Endothelial cell of umbilical vein (primary cell): ENCODE data around the gene KCTD14. TPM values are rescaled to one million over a fixed set of nuclear protein-coding genes. Genes with fewer than 3 reads are reported as not detected.

Experiments
- BruUV-seq: library from RNA; stranded (reverse); fragments of 400-500 nt; replicated peaks from 2 replicates; lab custom pipeline; 2021; lab: Mats Ljungman, UMichigan
- CTCF ChIA-PET: fragments of 300-600, 350-600 bp; sonication (Branson Sonifier 250); formaldehyde crosslinking; loops from one replicate; lab custom pipeline; 2021; ENCODE audit warnings: antibody characterized with exemption, inconsistent platforms; lab: Charles Lee
- POLR2A ChIA-PET: fragments of 300-600, 350-600 bp; sonication (Branson Sonifier 250); formaldehyde crosslinking; loops from one replicate; lab custom pipeline; 2021; ENCODE audit warnings: antibody characterized with exemption, inconsistent platforms; lab: Charles Lee
- DNase-seq: peaks from one replicate; pipeline ENCODE4 v3.0.0-alpha.2; 2011; ENCODE audit warnings: low read depth, low spot score
- FAIRE-seq: peaks from 2 replicates; lab custom pipeline; 2011; peaks lifted over from hg19 to GRCh38; lab: Jason Lieb, UNC
- H2AFZ ChIP-seq: 2 replicates; pipeline ENCODE4 v1.6.0; 2012; ENCODE audit warnings: low read depth, low read length, control low read depth, inconsistent platforms
- H3K27ac ChIP-seq: 2 replicates; pipeline ENCODE4 v1.5.1; 2011; ENCODE audit warnings: low read depth, mild to moderate bottlenecking, control low read depth, low read length, moderate library complexity; ENCODE audit not compliant: insufficient read depth
- H3K27me3 ChIP-seq, 2 experiments: 2 replicates each; pipeline versions ENCODE4 v1.6.0 to v1.6.1; 2011; ENCODE audit warnings: low read length in 2 of 2, mixed read lengths in 1 of 2; ENCODE audit not compliant: control insufficient read depth in 2 of 2, insufficient read depth in 2 of 2
- H3K36me3 ChIP-seq, 2 experiments: 2 replicates in 1 of 2; 3 replicates in 1 of 2; pipeline ENCODE4 v1.5.1; 2011; ENCODE audit warnings: low read length in 2 of 2, mild to moderate bottlenecking in 1 of 2, moderate library complexity in 1 of 2; ENCODE audit not compliant: control insufficient read depth in 2 of 2, insufficient read depth in 2 of 2; ENCODE audit errors: extremely low read depth in 1 of 2
- H3K4me1 ChIP-seq: 3 replicates; pipeline ENCODE4 v1.5.1; 2011; ENCODE audit warnings: mild to moderate bottlenecking, low read length; ENCODE audit not compliant: control insufficient read depth, insufficient read depth; ENCODE audit errors: extremely low read depth
- H3K4me2 ChIP-seq: 2 replicates; pipeline ENCODE4 v1.6.1; 2011; ENCODE audit warnings: low read length, control low read depth, mixed read lengths; ENCODE audit not compliant: insufficient read depth
- H3K4me3 ChIP-seq, 3 experiments: fragments of 200-600 bp in 1 of 3; sonication (generic), shearing (Covaris generic) in 1 of 3; replicated peaks in 1 of 3; 2 replicates each; pipeline ENCODE4 v1.5.1; 2011 to 2016; ENCODE audit warnings: control low read depth in 3 of 3, low read length in 3 of 3, mild to moderate bottlenecking in 2 of 3, inconsistent platforms in 1 of 3, low read depth in 1 of 3, moderate library complexity in 1 of 3; ENCODE audit not compliant: insufficient read depth in 1 of 3
- H3K79me2 ChIP-seq: 2 replicates; pipeline ENCODE4 v1.6.0; 2012; ENCODE audit warnings: low read length, inconsistent platforms; ENCODE audit not compliant: control insufficient read depth, insufficient read depth
- H3K9ac ChIP-seq: replicated peaks from 2 replicates; pipeline ENCODE3; 2011; ENCODE audit warnings: low read length, control low read depth; ENCODE audit not compliant: insufficient read depth; ENCODE audit errors: extremely low read depth
- H3K9me1 ChIP-seq: replicated peaks from 3 replicates; pipeline ENCODE4 v1.6.0; 2011; ENCODE audit warnings: mild to moderate bottlenecking, low read length; ENCODE audit not compliant: control insufficient read depth, insufficient read depth; ENCODE audit errors: extremely low read depth
- H3K9me3 ChIP-seq: replicated peaks from 2 replicates; pipeline ENCODE4 v1.5.1; 2012; ENCODE audit warnings: low read length, inconsistent platforms; ENCODE audit not compliant: control insufficient read depth, insufficient read depth
- H4K20me1 ChIP-seq: replicated peaks from 2 replicates; pipeline ENCODE3; 2011; ENCODE audit warnings: mild to moderate bottlenecking, low read length; ENCODE audit not compliant: control insufficient read depth, insufficient read depth; ENCODE audit errors: extremely low read depth
- CTCF ChIP-seq, 2 donors: IDR thresholded peaks; 1 replicate in 1 of 2; 2 replicates in 1 of 2; pipeline ENCODE4 v1.5.1; 2011; ENCODE audit warnings: low read length in 2 of 2, mild to moderate bottlenecking in 2 of 2, moderate library complexity in 2 of 2, control low read depth in 1 of 2, inconsistent platforms in 1 of 2, low read depth in 1 of 2; ENCODE audit not compliant: insufficient read depth in 1 of 2; ENCODE audit errors: extremely low read depth in 1 of 2
- EZH2 ChIP-seq: IDR thresholded peaks from 2 replicates; pipeline ENCODE4 v1.6.1; 2012; ENCODE audit warnings: borderline replicate concordance, low read depth, mild to moderate bottlenecking, moderate library complexity, low read length, inconsistent platforms; ENCODE audit not compliant: severe bottlenecking
- FOS ChIP-seq: IDR thresholded peaks from 2 replicates; pipeline ENCODE4 v1.6.1; 2011; ENCODE audit warnings: mild to moderate bottlenecking, low read length, moderate library complexity, borderline replicate concordance; ENCODE audit not compliant: insufficient read depth
- GATA2 ChIP-seq: IDR thresholded peaks from 2 replicates; pipeline ENCODE4 v1.7.0; 2011; ENCODE audit warnings: low read depth, mild to moderate bottlenecking, moderate library complexity, mixed read lengths, low read length; ENCODE audit not compliant: insufficient read length, insufficient read depth
- JUN ChIP-seq: IDR thresholded peaks from 2 replicates; pipeline ENCODE4 v1.6.1; 2011; ENCODE audit warnings: borderline replicate concordance, low read depth; ENCODE audit not compliant: insufficient read length, insufficient read depth
- MAX ChIP-seq: IDR thresholded peaks from 2 replicates; pipeline ENCODE4 v1.6.1; 2011; ENCODE audit not compliant: insufficient read depth, insufficient read length
- MYC ChIP-seq: IDR thresholded peaks from one replicate; pipeline ENCODE4 v1.6.1; 2011; ENCODE audit warnings: mild to moderate bottlenecking, low read depth, low read length
- POLR2A ChIP-seq: IDR thresholded peaks from 2 replicates; pipeline ENCODE4 v1.6.1; 2012; ENCODE audit warnings: low read depth, mild to moderate bottlenecking, control low read depth, low read length
- POLR2AphosphoS5 ChIP-seq: IDR thresholded peaks from 2 replicates; pipeline ENCODE4 v1.6.1; 2012; ENCODE audit warnings: low read depth, mild to moderate bottlenecking, control low read depth, low read length, moderate library complexity; ENCODE audit not compliant: insufficient read depth
- dilution Hi-C: fragments of 300-500 bp; cut with MboI; formaldehyde crosslinking; loops from one replicate; pipeline ENCODE4 v1.15.0; 2019; ENCODE audit warnings: low sequenced_read_pairs; ENCODE audit not compliant: extremely low pct_ligation_motif_present
- intact Hi-C: fragments of 100-400 bp; cut with micrococcal nuclease; formaldehyde crosslinking; loops from one replicate; pipeline ENCODE4 v1.10.0; 2022
- polyA plus RNA-seq, 4 experiments: library from polyadenylated mRNA; depleted of rRNA in 3 of 4; stranded (reverse) in 3 of 4; unstranded in 1 of 4; fragments of >200 nt; gene quantifications; 2 replicates each; pipeline versions ENCODE4 v1.2.1 to v1.2.3, GENCODE V29; 2011 to 2012; ENCODE audit warnings: missing spikeins in 1 of 4
- total RNA-seq: library from RNA; stranded (reverse); gene quantifications from 2 replicates; pipeline ENCODE4 v1.2.3, GENCODE V29; 2021

KCTD14 gene
- total and polyA plus RNA-seq, 2 donors (not counting 3 experiments of a cell fraction or from before 2014, with no cell fraction given): 0.57 to 1.8 TPM

GRCh38 chr11:78010304-78010703, 12.8 kb downstream of the KCTD14 start:
- H3K79me2 ChIP-seq: no peaks in the 10 kb centered on the region
- H4K20me1 ChIP-seq: no peaks in the 10 kb centered on the region
- TF ChIP-seq MYC: no peak
- no peak for TF ChIP-seq POLR2AphosphoS5
- no peak for TF ChIP-seq CTCF (IDR thresholded peaks at IDR 0.05; ENCODE audit: extremely low read depth in 1 of 2, insufficient read depth in 1 of 2, low read depth in 1 of 2, low read length in 2 of 2)
- no peak for TF ChIP-seq JUN
- no peak for TF ChIP-seq POLR2A
- TF ChIP-seq FOS: no peak
- TF ChIP-seq MAX: no peak
- TF ChIP-seq EZH2: no peak
- no peak for TF ChIP-seq GATA2
- H3K36me3 ChIP-seq: no peaks in the 10 kb centered on the region
- no peak overlapping the region for H3K4me3 ChIP-seq
- intact Hi-C loops (no loop called here), dilution Hi-C loops (no loop called here)
- FAIRE-seq: no peak
- H3K4me2 ChIP-seq: no peak overlapping the region
- no TSS peak for BruUV-seq
- no peaks in the 10 kb centered on the region for H3K9me1 ChIP-seq
- H3K4me1 ChIP-seq: no peaks in the 10 kb centered on the region
- no peak overlapping the region for H3K27ac ChIP-seq
- ChIA-PET POLR2A (no interaction called here), CTCF (interaction anchor here (1.1 kb wide), 1 partner anchor 10 kb away, joined by 4 read pairs; no protein-coding TSS in a partner anchor)
- no peak overlapping the region for H2AFZ ChIP-seq
- DNase-seq: no peak
- no peaks in the 10 kb centered on the region for H3K27me3 ChIP-seq
- no peaks in the 10 kb centered on the region for H3K9me3 ChIP-seq
- H3K9ac ChIP-seq: no peak overlapping the region
